ENCODE measurements around the gene KRTAP1-4.
"Not testable (repeated sequence)": the region's sequence is repeated elsewhere in the genome, so short reads cannot be mapped to it uniquely, and the experiment has no call there.

Gene KRTAP1-4

GRCh38 chr17:41048441-41048840 lies 18.4 kb upstream of the KRTAP1-4 start:
- no peak for DNase-seq (ENCODE audit: low read depth)

- DNase-seq (ENCODE audit: low read depth): not testable (repeated sequence)
Observed at GRCh38 chr17:41046735-41047465, 16.9 kb upstream of the KRTAP1-4 start, which contains the start of gene KRTAP2-1. Gene KRTAP2-1, minus strand, starts transcription at chr17:41047316. Its CDS starts 49 bp downstream, at chr17:41047267.

- DNase-seq (ENCODE audit: low read depth): no peak
Observed at GRCh38 chr17:41042953-41043352, 13.0 kb upstream of the KRTAP1-4 start.

- DNase-seq (ENCODE audit: low read depth): not testable (repeated sequence)
Observed at GRCh38 chr17:41040783-41041571, 11.0 kb upstream of the KRTAP1-4 start, which contains the start of gene KRTAP1-1. Gene KRTAP1-1, minus strand, starts transcription at chr17:41041450. Its CDS starts 53 bp downstream, at chr17:41041397.

- no peak for DNase-seq (ENCODE audit: low read depth)
Observed at GRCh38 chr17:41037853-41038350, 7.9 kb upstream of the KRTAP1-4 start.

GRCh38 chr17:41034346-41034935 lies 4.4 kb upstream of the KRTAP1-4 start, which contains the start of gene KRTAP1-3:
Gene KRTAP1-3, minus strand, starts transcription at chr17:41034874. Its CDS starts 53 bp downstream, at chr17:41034821.
- DNase-seq (ENCODE audit: low read depth): not testable (repeated sequence)

- DNase-seq (ENCODE audit: low read depth): no peak
Observed at GRCh38 chr17:41026715-41027471, 3.1 kb downstream of the KRTAP1-4 start, which contains the start of gene KRTAP1-5. Gene KRTAP1-5, minus strand, starts transcription at chr17:41027208. Its CDS starts 53 bp downstream, at chr17:41027155.

- no peak for DNase-seq (ENCODE audit: low read depth)
Observed at GRCh38 chr17:41024697-41025096, 5.3 kb downstream of the KRTAP1-4 start.

- DNase-seq (ENCODE audit: low read depth): no peak
Observed at GRCh38 chr17:41020336-41020735, 9.7 kb downstream of the KRTAP1-4 start.

GRCh38 chr17:41019415-41019814 lies 10.6 kb downstream of the KRTAP1-4 start:
- DNase-seq (ENCODE audit: low read depth): no peak

- no peak for DNase-seq (ENCODE audit: low read depth)
Observed at GRCh38 chr17:41018541-41018940, 11.5 kb downstream of the KRTAP1-4 start.

- DNase-seq (ENCODE audit: low read depth): no peak
Observed at GRCh38 chr17:41016578-41017215, 13.3 kb downstream of the KRTAP1-4 start.

GRCh38 chr17:41015454-41015853 lies 14.5 kb downstream of the KRTAP1-4 start:
- DNase-seq (ENCODE audit: low read depth): no peak

- DNase-seq (ENCODE audit: low read depth): no peak
Observed at GRCh38 chr17:41013606-41014005, 16.4 kb downstream of the KRTAP1-4 start.

- DNase-seq (ENCODE audit: low read depth): no peak
Observed at GRCh38 chr17:41013181-41013580, 16.8 kb downstream of the KRTAP1-4 start.

- DNase-seq (ENCODE audit: low read depth): no peak
Observed at GRCh38 chr17:41012326-41013120, 17.5 kb downstream of the KRTAP1-4 start.

- no peak for DNase-seq (ENCODE audit: low read depth)
Observed at GRCh38 chr17:41010441-41010840, 19.6 kb downstream of the KRTAP1-4 start.

- no peak for DNase-seq (ENCODE audit: low read depth)
Observed at GRCh38 chr17:41009936-41010335, 20.1 kb downstream of the KRTAP1-4 start.

GRCh38 chr17:41009301-41009760 lies 20.7 kb downstream of the KRTAP1-4 start:
- no peak for DNase-seq (ENCODE audit: low read depth)

- no peak for DNase-seq (ENCODE audit: low read depth)
Observed at GRCh38 chr17:41008811-41009210, 21.2 kb downstream of the KRTAP1-4 start, which contains the start of gene KRTAP3-1. Gene KRTAP3-1, minus strand, starts transcription at chr17:41009128. Its CDS starts 54 bp downstream, at chr17:41009074.

Measured in activated T-helper 9 cell treated with anti-CD3 and anti-CD28 coated beads, Interleukin-2, amount 50 U/mL, for 16 hours (primary cell).